ENCODE results near the gene SSC4D.
"Not testable (repeated sequence)": the region's sequence is repeated elsewhere in the genome, so short reads cannot be mapped to it uniquely, and the experiment has no call there.

SSC4D gene

GRCh38 chr7:76409537-76409936, at the start of gene SSC4D:
Gene SSC4D (minus strand): TSS chr7:76409697. CDS start chr7:76404439, 5,258 bp downstream.
- TF ChIP-seq ZNF274 (IDR thresholded peaks at IDR 0.05; ENCODE audit: low read depth, low read length), result no peak
- H3K4me3 ChIP-seq (ENCODE audit: low read length), result no peak within 1 kb of the TSS

- not testable (repeated sequence) for H3K4me3 ChIP-seq (ENCODE audit: low read length)
These were observed 49.0 kb upstream of the SSC4D start for GRCh38 chr7:76458504-76458903.

- not testable (repeated sequence) for H3K4me3 ChIP-seq (ENCODE audit: low read length)
These were observed 47.5 kb upstream of the SSC4D start for GRCh38 chr7:76457017-76457416.

GRCh38 chr7:76445577-76446008, 36.1 kb upstream of the SSC4D start:
- H3K4me3 ChIP-seq (ENCODE audit: low read length), result not testable (repeated sequence)

GRCh38 chr7:76443846-76444245, 34.3 kb upstream of the SSC4D start:
- H3K4me3 ChIP-seq (ENCODE audit: low read length), result not testable (repeated sequence)

GRCh38 chr7:76442664-76443446, 33.4 kb upstream of the SSC4D start:
- not testable (repeated sequence) for H3K4me3 ChIP-seq (ENCODE audit: low read length)

GRCh38 chr7:76441792-76442191, 32.3 kb upstream of the SSC4D start:
- H3K4me3 ChIP-seq (ENCODE audit: low read length), result not testable (repeated sequence)

GRCh38 chr7:76440404-76440803, 30.9 kb upstream of the SSC4D start:
- not testable (repeated sequence) for H3K4me3 ChIP-seq (ENCODE audit: low read length)

- H3K4me3 ChIP-seq (ENCODE audit: low read length), result not testable (repeated sequence)
These were observed 29.8 kb upstream of the SSC4D start for GRCh38 chr7:76439120-76439888.

- not testable (repeated sequence) for H3K4me3 ChIP-seq (ENCODE audit: low read length)
These were observed 28.4 kb upstream of the SSC4D start for GRCh38 chr7:76437873-76438272.

GRCh38 chr7:76430836-76431235, 21.3 kb upstream of the SSC4D start:
- TF ChIP-seq ZNF274 (IDR thresholded peaks at IDR 0.05; ENCODE audit: low read depth, low read length), result no peak
- no peak overlapping the region for H3K4me3 ChIP-seq (ENCODE audit: low read length)

GRCh38 chr7:76430211-76430610, 20.7 kb upstream of the SSC4D start:
- H3K4me3 ChIP-seq (ENCODE audit: low read length), result no peak overlapping the region
- no peak for TF ChIP-seq ZNF274 (IDR thresholded peaks at IDR 0.05; ENCODE audit: low read depth, low read length)

GRCh38 chr7:76428868-76429805, 19.6 kb upstream of the SSC4D start:
- TF ChIP-seq ZNF274 (IDR thresholded peaks at IDR 0.05; ENCODE audit: low read depth, low read length), result no peak
- no peak overlapping the region for H3K4me3 ChIP-seq (ENCODE audit: low read length)

- TF ChIP-seq ZNF274 (IDR thresholded peaks at IDR 0.05; ENCODE audit: low read depth, low read length), result no peak
- no peak overlapping the region for H3K4me3 ChIP-seq (ENCODE audit: low read length)
These were observed 18.8 kb upstream of the SSC4D start for GRCh38 chr7:76428149-76428823.
